ENCODE results near the gene BCR. TPM values are rescaled to one million over a fixed set of nuclear protein-coding genes. Genes with fewer than 3 reads are reported as not detected.

BCR gene
- total RNA-seq, 1 donor from 2014 or later = 102 TPM

GRCh38 chr22:23272834-23273233 is 92.5 kb downstream of the BCR start:
- TF ChIP-seq CTCF (IDR thresholded peaks at IDR 0.05; ENCODE audit: unreplicated experiment) = no peak
- no peak for DNase-seq (ENCODE audit: low spot score, unreplicated experiment)
- Mint-ChIP-seq H3K9me3 (ENCODE audit: low read depth) (no peaks in the 10 kb centered on the region), H3K36me3 (ENCODE audit: insufficient read depth) (peaks cover 24% of the 10 kb centered on the region), H3K27me3 (no peaks in the 10 kb centered on the region), H3K4me3 (ENCODE audit: low read depth) (no peak overlapping the region), H3K27ac (peak overlapping the region; percentile 59), H3K4me1 (ENCODE audit: low read depth) (peaks cover 5% of the 10 kb centered on the region)

- H3K27ac Mint-ChIP-seq = no peak overlapping the region
- no peaks in the 10 kb centered on the region for H3K9me3 Mint-ChIP-seq (ENCODE audit: low read depth)
- H3K4me1 Mint-ChIP-seq (ENCODE audit: low read depth) = peaks cover 5% of the 10 kb centered on the region
- DNase-seq (ENCODE audit: low spot score, unreplicated experiment) = no peak
- no peak for TF ChIP-seq CTCF (IDR thresholded peaks at IDR 0.05; ENCODE audit: unreplicated experiment)
- no peak overlapping the region for H3K4me3 Mint-ChIP-seq (ENCODE audit: low read depth)
- no peaks in the 10 kb centered on the region for H3K27me3 Mint-ChIP-seq
- peaks cover 24% of the 10 kb centered on the region for H3K36me3 Mint-ChIP-seq (ENCODE audit: insufficient read depth)
Observed at GRCh38 chr22:23273445-23274145, 93.3 kb downstream of the BCR start.

- no peak overlapping the region for H3K27ac Mint-ChIP-seq
Observed at GRCh38 chr22:23274146-23274526, 93.8 kb downstream of the BCR start.

GRCh38 chr22:23274891-23275694 is 94.8 kb downstream of the BCR start:
- no peaks in the 10 kb centered on the region for H3K27me3 Mint-ChIP-seq
- H3K4me3 Mint-ChIP-seq (ENCODE audit: low read depth) = no peak overlapping the region
- no peak overlapping the region for H3K27ac Mint-ChIP-seq
- TF ChIP-seq CTCF (IDR thresholded peaks at IDR 0.05; ENCODE audit: unreplicated experiment) = no peak
- DNase-seq (ENCODE audit: low spot score, unreplicated experiment) = no peak
- no peaks in the 10 kb centered on the region for H3K9me3 Mint-ChIP-seq (ENCODE audit: low read depth)
- H3K36me3 Mint-ChIP-seq (ENCODE audit: insufficient read depth) = peaks cover 16% of the 10 kb centered on the region
- H3K4me1 Mint-ChIP-seq (ENCODE audit: low read depth) = no peaks in the 10 kb centered on the region

More at GRCh38 chr22:23274146-23274526, 93.8 kb downstream of the BCR start:
- peaks cover 23% of the 10 kb centered on the region for H3K36me3 Mint-ChIP-seq (ENCODE audit: insufficient read depth)
- DNase-seq (ENCODE audit: low spot score, unreplicated experiment) = no peak
- peaks cover 5% of the 10 kb centered on the region for H3K4me1 Mint-ChIP-seq (ENCODE audit: low read depth)
- no peak for TF ChIP-seq CTCF (IDR thresholded peaks at IDR 0.05; ENCODE audit: unreplicated experiment)
- H3K9me3 Mint-ChIP-seq (ENCODE audit: low read depth) = no peaks in the 10 kb centered on the region
- H3K27me3 Mint-ChIP-seq = no peaks in the 10 kb centered on the region
- H3K4me3 Mint-ChIP-seq (ENCODE audit: low read depth) = no peak overlapping the region

- peak overlapping the region; percentile 82 for H3K27ac Mint-ChIP-seq
Observed at GRCh38 chr22:23275751-23276150, 95.4 kb downstream of the BCR start.

More at GRCh38 chr22:23275751-23276150, 95.4 kb downstream of the BCR start:
- no peaks in the 10 kb centered on the region for H3K4me1 Mint-ChIP-seq (ENCODE audit: low read depth)
- no peak overlapping the region for H3K4me3 Mint-ChIP-seq (ENCODE audit: low read depth)
- no peaks in the 10 kb centered on the region for H3K27me3 Mint-ChIP-seq
- H3K36me3 Mint-ChIP-seq (ENCODE audit: insufficient read depth) = peaks cover 13% of the 10 kb centered on the region
- DNase-seq (ENCODE audit: low spot score, unreplicated experiment) = no peak
- H3K9me3 Mint-ChIP-seq (ENCODE audit: low read depth) = no peaks in the 10 kb centered on the region
- no peak for TF ChIP-seq CTCF (IDR thresholded peaks at IDR 0.05; ENCODE audit: unreplicated experiment)
